HK-2 (cell line): Measurements from ENCODE around the gene YJEFN3.

ENCODE experiments used
- DNase-seq: peaks from one replicate; pipeline ENCODE4 v3.0.0-alpha.2; 2018; ENCODE audit not compliant: unreplicated experiment

The YJEFN3 gene

DNA sequence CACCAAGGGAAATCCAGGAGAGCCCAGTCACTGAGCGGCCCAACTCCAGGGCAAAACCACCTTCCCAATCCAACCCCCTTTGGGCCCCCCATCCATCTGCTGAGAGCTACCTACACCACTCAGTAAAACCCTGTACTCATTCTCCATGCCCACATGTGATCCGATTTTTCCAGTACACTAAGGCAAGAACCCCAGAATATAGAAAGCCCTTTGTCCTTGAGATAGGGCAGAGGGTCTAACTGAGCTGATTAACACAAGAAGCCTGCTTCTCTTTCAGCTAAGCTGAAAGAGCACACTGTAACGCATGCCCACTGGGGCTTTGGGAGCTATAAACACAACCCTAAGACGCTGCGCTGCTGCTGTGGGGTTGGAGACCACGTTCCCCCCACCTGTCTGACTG, 53.8 kb downstream of the YJEFN3 start:
- DNase-seq, result no peak

DNA sequence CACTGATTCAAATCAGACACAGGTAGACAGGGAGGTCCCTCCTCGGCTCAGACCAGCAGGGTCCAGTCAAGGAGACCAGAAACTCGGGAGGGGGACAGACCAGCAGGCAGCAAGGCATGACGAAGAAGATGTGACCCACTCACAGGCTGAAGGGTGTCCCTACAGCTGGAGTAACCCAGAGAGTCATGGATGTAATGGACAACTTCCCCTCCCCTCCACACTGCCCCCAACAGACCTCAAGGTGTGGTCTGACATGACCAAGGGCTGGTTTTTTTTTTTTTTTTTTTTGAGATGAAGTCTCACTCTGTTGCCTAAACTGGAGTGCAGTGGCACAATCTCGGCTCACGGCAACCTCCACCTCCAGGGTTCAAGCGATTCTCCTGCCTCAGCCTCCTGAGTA, 55.6 kb downstream of the YJEFN3 start:
- DNase-seq, result no peak
